IMR-90 (cell line): ENCODE results near the gene SEC24A. TPM values are rescaled to one million over a fixed set of nuclear protein-coding genes. Genes with fewer than 3 reads are reported as not detected.
"Not testable (repeated sequence)": the region's sequence is repeated elsewhere in the genome, so short reads cannot be mapped to it uniquely, and the experiment has no call there.

Source experiments
- ATAC-seq: fragments of 200-7000 bp; cut with Tn5 transposase; 2 replicates; pipeline ENCODE4 v1.9.1; 2020; ENCODE audit warnings: low read depth, mild to moderate bottlenecking, moderate library complexity
- BruUV-seq: library from RNA; stranded (reverse); fragments of 400-500 nt; replicated peaks from 2 replicates; lab custom pipeline; 2021; lab: Mats Ljungman, UMichigan
- CTCF ChIA-PET: fragments of 300-600 bp; formaldehyde crosslinking; extraction: SDS; loops from one replicate; lab custom pipeline; 2021; ENCODE audit warnings: antibody characterized with exemption; lab: Yijun Ruan, JAX
- POLR2A ChIA-PET: fragments of 300-600 bp; sonication (Branson Sonifier 250); formaldehyde crosslinking; loops from one replicate; lab custom pipeline; 2022; ENCODE audit warnings: antibody characterized with exemption; ENCODE audit not compliant: unreplicated experiment; lab: Charles Lee
- DNase-seq: peaks from one replicate; pipeline ENCODE4 v3.0.0; 2013
- H2AFZ ChIP-seq: replicated peaks from 2 replicates; pipeline ENCODE3; 2013; ENCODE audit warnings: low read length, mild to moderate bottlenecking; ENCODE audit not compliant: poor library complexity
- H2AK5ac ChIP-seq: 2 replicates; pipeline ENCODE4 v1.6.1; 2013; ENCODE audit warnings: low read depth, low read length, inconsistent platforms
- H2AK9ac ChIP-seq: replicated peaks from 2 replicates; pipeline ENCODE3; 2013; ENCODE audit warnings: mild to moderate bottlenecking, low read depth, low read length, moderate library complexity; ENCODE audit not compliant: poor library complexity
- H2BK120ac ChIP-seq: 2 replicates; pipeline ENCODE4 v1.6.1; 2013; ENCODE audit warnings: low read depth, low read length, inconsistent platforms
- H2BK15ac ChIP-seq: 3 replicates; pipeline ENCODE4 v1.6.1; 2013; ENCODE audit warnings: low read depth, low read length, inconsistent platforms
- H2BK20ac ChIP-seq: 2 replicates; pipeline ENCODE4 v1.6.1; 2013; ENCODE audit warnings: low read depth, mild to moderate bottlenecking, inconsistent platforms, low read length, moderate library complexity
- H2BK5ac ChIP-seq: 2 replicates; pipeline ENCODE4 v1.6.1; 2013; ENCODE audit warnings: mild to moderate bottlenecking, low read depth, low read length, inconsistent platforms; ENCODE audit not compliant: poor library complexity, severe bottlenecking
- H3K14ac ChIP-seq: replicated peaks from 2 replicates; pipeline ENCODE4 v1.6.1; 2013; ENCODE audit warnings: low read depth, low read length, inconsistent platforms
- H3K18ac ChIP-seq: 2 replicates; pipeline ENCODE4 v1.6.1; 2013; ENCODE audit warnings: low read depth, low read length, control low read depth
- H3K23ac ChIP-seq: 2 replicates; pipeline ENCODE4 v1.6.1; 2013; ENCODE audit warnings: low read depth, low read length, inconsistent platforms
- H3K27ac ChIP-seq: 2 replicates; pipeline ENCODE4 v1.5.1; 2013; ENCODE audit warnings: mild to moderate bottlenecking, control low read depth, low read length; ENCODE audit not compliant: insufficient read depth
- H3K27me3 ChIP-seq: 2 replicates; pipeline ENCODE4 v1.6.1; 2013; ENCODE audit warnings: low read length; ENCODE audit not compliant: control insufficient read depth, insufficient read depth
- H3K36me3 ChIP-seq: 2 replicates; pipeline ENCODE4 v1.6.1; 2013; ENCODE audit warnings: low read length, mixed read lengths; ENCODE audit not compliant: control insufficient read depth, insufficient read depth
- H3K4ac ChIP-seq: 2 replicates; pipeline ENCODE4 v1.6.1; 2013; ENCODE audit warnings: low read depth, low read length, inconsistent platforms
- H3K4me1 ChIP-seq: 2 replicates; pipeline ENCODE4 v1.6.1; 2013; ENCODE audit warnings: low read length, mixed read lengths; ENCODE audit not compliant: control insufficient read depth, insufficient read depth
- H3K4me2 ChIP-seq: 2 replicates; pipeline ENCODE4 v1.6.1; 2013; ENCODE audit warnings: low read depth, mild to moderate bottlenecking, control low read depth, low read length, moderate library complexity
- H3K4me3 ChIP-seq: 2 replicates; pipeline ENCODE4 v1.5.1; 2013; ENCODE audit warnings: low read depth, mild to moderate bottlenecking, control low read depth, low read length, moderate library complexity; ENCODE audit not compliant: insufficient read depth
- H3K56ac ChIP-seq: 2 replicates; pipeline ENCODE4 v1.6.1; 2013; ENCODE audit warnings: low read length, inconsistent platforms; ENCODE audit not compliant: insufficient read depth; ENCODE audit errors: extremely low read depth
- H3K79me1 ChIP-seq, 2 experiments: 2 replicates each; pipeline ENCODE4 v1.6.1; 2013; ENCODE audit warnings: low read length in 2 of 2, inconsistent platforms in 1 of 2, low read depth in 1 of 2
- H3K9ac ChIP-seq: 2 replicates; pipeline ENCODE4 v1.6.1; 2013; ENCODE audit warnings: low read depth, low read length, control low read depth
- H3K9me1 ChIP-seq: 2 replicates; pipeline ENCODE4 v1.6.1; 2013; ENCODE audit warnings: low read length, inconsistent platforms; ENCODE audit not compliant: insufficient read depth
- H3K9me3 ChIP-seq: 2 replicates; pipeline ENCODE4 v1.6.1; 2013; ENCODE audit warnings: low read length; ENCODE audit not compliant: control insufficient read depth, insufficient read depth
- H4K20me1 ChIP-seq: 2 replicates; pipeline ENCODE4 v1.6.1; 2013; ENCODE audit warnings: low read length, inconsistent platforms; ENCODE audit not compliant: insufficient read depth
- H4K5ac ChIP-seq: 2 replicates; pipeline ENCODE4 v1.6.1; 2013; ENCODE audit warnings: mild to moderate bottlenecking, low read depth, low read length, control low read depth
- H4K8ac ChIP-seq, 2 experiments: 2 replicates each; pipeline ENCODE4 v1.6.1; 2013; ENCODE audit warnings: low read depth in 2 of 2, low read length in 2 of 2, control low read depth in 1 of 2, inconsistent platforms in 1 of 2
- H4K91ac ChIP-seq: 2 replicates; pipeline ENCODE4 v1.6.1; 2013; ENCODE audit warnings: low read depth, low read length, inconsistent platforms; ENCODE audit not compliant: insufficient read depth
- CHD1 ChIP-seq: IDR thresholded peaks from 2 replicates; pipeline ENCODE4 v1.6.1; 2012; ENCODE audit warnings: low read depth, low read length, improper control_type of control experiment
- MAZ ChIP-seq: IDR thresholded peaks from 2 replicates; pipeline ENCODE4 v1.6.1; 2012; ENCODE audit warnings: low read depth, mild to moderate bottlenecking, low read length, improper control_type of control experiment, moderate library complexity, borderline replicate concordance
- MXI1 ChIP-seq: IDR thresholded peaks from 2 replicates; pipeline ENCODE4 v1.6.1; 2012; ENCODE audit warnings: low read depth, mild to moderate bottlenecking, low read length, moderate library complexity, borderline replicate concordance
- RAD21 ChIP-seq: IDR thresholded peaks from 2 replicates; pipeline ENCODE4 v1.6.1; 2012; ENCODE audit warnings: low read length, improper control_type of control experiment
- RCOR1 ChIP-seq: IDR thresholded peaks from 2 replicates; pipeline ENCODE4 v1.6.1; 2012; ENCODE audit warnings: mild to moderate bottlenecking, low read length, improper control_type of control experiment; ENCODE audit not compliant: insufficient replicate concordance
- WGBS, 2 experiments: methylation state at CpG; one replicate each; pipeline versions ENCODE4 v1.1.5 to v1.1.7; 2013; ENCODE audit warnings: missing lambda C conversion rate in 2 of 2; ENCODE audit not compliant: insufficient read length in 1 of 2; ENCODE audit errors: extremely low coverage in 2 of 2; 5-methylcytosine and 5-hydroxymethylcytosine counted together
- dilution Hi-C: fragments of 300-500 bp; cut with HindIII; formaldehyde crosslinking; loops from one replicate; pipeline ENCODE4 v1.14.3; 2018; ENCODE audit warnings: low sequenced_read_pairs; ENCODE audit not compliant: unreplicated experiment
- in situ Hi-C: fragments of 300-500 bp; cut with MboI; formaldehyde crosslinking; loops from 3 replicates; pipeline ENCODE4 v1.14.3; 2019; ENCODE audit warnings: low sequenced_read_pairs, inconsistent platforms, mixed read lengths
- intact Hi-C: fragments of 100-400 bp; cut with micrococcal nuclease; formaldehyde crosslinking; loops from 2 replicates; pipeline ENCODE4 v1.10.0; 2022
- polyA plus RNA-seq, 3 experiments: library from polyadenylated mRNA; depleted of rRNA; stranded (reverse); fragments of >200 nt; gene quantifications; 2 replicates each; pipeline ENCODE4 v1.2.3, GENCODE V29; 2012; ENCODE audit warnings: low replicate concordance in 1 of 3
- total RNA-seq: library from RNA; depleted of rRNA; stranded (reverse); fragments of >200 nt; gene quantifications from 2 replicates; pipeline ENCODE4 v1.2.3, GENCODE V29; 2012

The SEC24A gene
- total and polyA plus RNA-seq, 2 of the 4 experiments (the other 2 are of a cell fraction): 23.9 to 28.1 TPM

GRCh38 chr5:134634227-134634626 is 14.4 kb upstream of the SEC24A start:
- H3K4me3 ChIP-seq: no peak overlapping the region
- no peak overlapping the region for H2AK9ac ChIP-seq
- H3K14ac ChIP-seq: no peak overlapping the region
- H3K9ac ChIP-seq: no peak overlapping the region
- no peaks in the 10 kb centered on the region for H3K9me1 ChIP-seq
- no peaks in the 10 kb centered on the region for H3K9me3 ChIP-seq
- H2AFZ ChIP-seq: no peak overlapping the region
- no peak overlapping the region for H3K56ac ChIP-seq
- DNase-seq (no peak), ATAC-seq (no peak)
- 96% methylated on average over 9 of the region's 10 CpGs; no CpG with 5 or more reads in 1 of the 2 experiments for WGBS, 2 experiments
- no peak overlapping the region for H3K23ac ChIP-seq
- H2BK20ac ChIP-seq: no peak overlapping the region
- in situ Hi-C loops (no loop called here), dilution Hi-C loops (no loop called here), intact Hi-C loops (no loop called here)
- H4K20me1 ChIP-seq: no peaks in the 10 kb centered on the region
- no peak overlapping the region for H3K4ac ChIP-seq
- H3K18ac ChIP-seq: no peak overlapping the region
- H3K27ac ChIP-seq: no peak overlapping the region
- H3K4me1 ChIP-seq: no peaks in the 10 kb centered on the region
- no peak overlapping the region for H2BK120ac ChIP-seq
- H4K5ac ChIP-seq: no peak overlapping the region
- TF ChIP-seq CHD1: no peak
- no peak for TF ChIP-seq RCOR1
- no peak for TF ChIP-seq RAD21
- TF ChIP-seq MAZ: no peak
- no peak for TF ChIP-seq MXI1
- CTCF ChIA-PET: no interaction called here
- H2AK5ac ChIP-seq: no peak overlapping the region
- no peak overlapping the region for H2BK15ac ChIP-seq
- no peak overlapping the region for H2BK5ac ChIP-seq
- H4K8ac ChIP-seq: no peak overlapping the region
- H3K79me1 ChIP-seq: peaks cover 3 to 17% of the 10 kb centered on the region in 2 experiments; a peak in 3 of 4 replicates
- H4K91ac ChIP-seq: no peak overlapping the region
- POLR2A ChIA-PET: interaction anchor here (0.6 kb wide), 2 partner anchors 14 to 18 kb away, joined by 3 to 6 read pairs; no protein-coding TSS in a partner anchor
- no peaks in the 10 kb centered on the region; the same call in 1 of the 2 replicates for H3K36me3 ChIP-seq
- BruUV-seq: no TSS peak
- H3K27me3 ChIP-seq: no peaks in the 10 kb centered on the region
- no peak overlapping the region for H3K4me2 ChIP-seq

DNA sequence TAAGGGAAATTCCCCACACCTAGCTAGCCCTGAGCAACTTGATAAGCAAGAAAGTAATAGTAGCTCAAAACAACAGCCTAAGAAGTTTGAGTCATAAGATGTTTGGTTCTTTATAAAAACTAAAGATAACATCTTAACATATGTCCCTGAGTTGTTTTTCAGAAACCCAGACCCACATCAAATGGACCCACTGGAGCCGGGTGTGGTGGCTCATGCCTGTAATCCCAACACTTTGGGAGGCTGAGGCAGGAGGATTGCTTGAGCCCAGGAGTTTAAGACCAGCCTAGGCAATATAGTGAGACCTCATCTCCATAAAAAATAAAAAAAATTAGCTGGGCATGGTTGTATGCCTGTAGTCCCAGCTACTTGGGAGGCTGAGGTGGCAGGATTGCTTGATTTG is 13.2 kb upstream of the SEC24A start:
- intact Hi-C loops, H4K5ac ChIP-seq, H2BK15ac ChIP-seq, H2AK5ac ChIP-seq, H3K4ac ChIP-seq, H3K14ac ChIP-seq, H2AK9ac ChIP-seq, DNase-seq, ATAC-seq, POLR2A ChIA-PET, H3K9ac ChIP-seq, H3K9me3 ChIP-seq, H3K4me1 ChIP-seq, H3K4me2 ChIP-seq, H3K4me3 ChIP-seq, H3K18ac ChIP-seq, H4K91ac ChIP-seq, BruUV-seq, in situ Hi-C loops, CTCF ChIA-PET, H4K8ac ChIP-seq, H2BK5ac ChIP-seq, H3K27ac ChIP-seq, H3K56ac ChIP-seq, dilution Hi-C loops, H3K36me3 ChIP-seq, H3K9me1 ChIP-seq, H3K23ac ChIP-seq, H2BK20ac ChIP-seq, H3K27me3 ChIP-seq, H4K20me1 ChIP-seq, H2AFZ ChIP-seq, H2BK120ac ChIP-seq: not testable (repeated sequence)
- H3K79me1 ChIP-seq: peaks cover 3 to 13% of the 10 kb centered on the region in 2 experiments; a peak in 3 of 4 replicates
- WGBS, 2 experiments: no CpG with 5 or more reads among the region's 1 CpG
